ENCODE measurements around the gene ZNF496. TPM values are rescaled to one million over a fixed set of nuclear protein-coding genes. Genes with fewer than 3 reads are reported as not detected.

Gene ZNF496
- total and polyA plus RNA-seq, 9 of the 15 experiments (the other 6 are each of a cell fraction or from before 2014, with no cell fraction given) = 4.3 to 54.0 (median 31.3) TPM

DNA sequence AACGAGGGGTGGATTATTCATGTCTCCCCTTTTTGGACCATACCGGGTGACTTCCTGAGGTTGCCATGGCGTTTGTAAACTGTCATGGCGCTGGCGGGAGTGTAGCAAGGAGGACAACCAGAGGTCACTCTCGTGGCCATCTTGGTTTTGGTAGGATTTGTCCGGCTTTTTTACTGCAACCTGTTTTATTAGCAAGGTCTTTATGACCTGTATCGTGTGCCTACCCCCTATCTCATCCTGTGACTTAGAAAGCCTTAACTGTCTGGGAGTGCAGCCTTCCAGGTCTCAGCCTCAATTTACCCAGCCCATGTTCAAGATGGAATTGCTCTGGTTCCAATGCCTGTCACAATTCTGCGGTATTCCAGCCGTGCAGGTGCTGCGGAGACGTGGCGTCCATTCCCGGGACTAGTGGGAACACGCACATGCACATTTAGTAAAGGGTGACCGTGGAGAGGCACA, 40.2 kb upstream of the ZNF496 start (continued):
- TF ChIP-seq, protein P1, sequence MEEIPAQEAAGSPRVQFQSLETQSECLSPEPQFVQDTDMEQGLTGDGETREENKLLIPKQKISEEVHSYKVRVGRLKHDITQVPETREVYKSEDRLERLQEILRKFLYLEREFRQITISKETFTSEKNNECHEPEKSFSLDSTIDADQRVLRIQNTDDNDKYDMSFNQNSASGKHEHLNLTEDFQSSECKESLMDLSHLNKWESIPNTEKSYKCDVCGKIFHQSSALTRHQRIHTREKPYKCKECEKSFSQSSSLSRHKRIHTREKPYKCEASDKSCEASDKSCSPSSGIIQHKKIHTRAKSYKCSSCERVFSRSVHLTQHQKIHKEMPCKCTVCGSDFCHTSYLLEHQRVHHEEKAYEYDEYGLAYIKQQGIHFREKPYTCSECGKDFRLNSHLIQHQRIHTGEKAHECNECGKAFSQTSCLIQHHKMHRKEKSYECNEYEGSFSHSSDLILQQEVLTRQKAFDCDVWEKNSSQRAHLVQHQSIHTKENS (CRISPR knock-in tag; IDR thresholded peaks at IDR 0.05) = no peak
- TF ChIP-seq, protein P2, sequence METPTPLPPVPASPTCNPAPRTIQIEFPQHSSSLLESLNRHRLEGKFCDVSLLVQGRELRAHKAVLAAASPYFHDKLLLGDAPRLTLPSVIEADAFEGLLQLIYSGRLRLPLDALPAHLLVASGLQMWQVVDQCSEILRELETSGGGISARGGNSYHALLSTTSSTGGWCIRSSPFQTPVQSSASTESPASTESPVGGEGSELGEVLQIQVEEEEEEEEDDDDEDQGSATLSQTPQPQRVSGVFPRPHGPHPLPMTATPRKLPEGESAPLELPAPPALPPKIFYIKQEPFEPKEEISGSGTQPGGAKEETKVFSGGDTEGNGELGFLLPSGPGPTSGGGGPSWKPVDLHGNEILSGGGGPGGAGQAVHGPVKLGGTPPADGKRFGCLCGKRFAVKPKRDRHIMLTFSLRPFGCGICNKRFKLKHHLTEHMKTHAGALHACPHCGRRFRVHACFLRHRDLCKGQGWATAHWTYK (CRISPR knock-in tag; IDR thresholded peaks at IDR 0.05) = no peak
- TF ChIP-seq ZC3H8 (IDR thresholded peaks at IDR 0.05) (no peak), HNRNPL (IDR thresholded peaks at IDR 0.05; ENCODE audit: low read depth, low read length) (no peak), CHD2 (IDR thresholded peaks at IDR 0.05; ENCODE audit: low read depth, low read length) (no peak), ELF2 (CRISPR knock-in tag; IDR thresholded peaks at IDR 0.05) (no peak), ZNF239 (CRISPR knock-in tag; IDR thresholded peaks at IDR 0.05) (no peak), PTRF (tag; IDR thresholded peaks at IDR 0.05) (0 out of 2 replicates have a peak, but pooled peaks have one; percentile 40), KLF10 (CRISPR knock-in tag; IDR thresholded peaks at IDR 0.05) (no peak), ZC3H11A (IDR thresholded peaks at IDR 0.05; ENCODE audit: low read depth, low read length) (no peak), ZNF224 (CRISPR knock-in tag; IDR thresholded peaks at IDR 0.05) (no peak), NR2C1 (IDR thresholded peaks at IDR 0.05) (no peak), NR2C1 (tag; IDR thresholded peaks at IDR 0.05) (peak; percentile 46; the same call in 1 of the 2 replicates), ETS2 (tag; IDR thresholded peaks at IDR 0.05; ENCODE audit: borderline replicate concordance, poor library complexity, severe bottlenecking) (no peak), ZNF589 (CRISPR knock-in tag; IDR thresholded peaks at IDR 0.05; ENCODE audit: low read depth) (peak; percentile 72; the same call in 1 of the 2 replicates), TAF15 (IDR thresholded peaks at IDR 0.05; ENCODE audit: low read depth, low read length) (no peak), MTA3 (IDR thresholded peaks at IDR 0.05; ENCODE audit: borderline replicate concordance) (no peak), HDAC2 (IDR thresholded peaks at IDR 0.05) (no peak), ZFX (CRISPR knock-in tag; IDR thresholded peaks at IDR 0.05) (no peak)
- TF ChIP-seq, protein P3, sequence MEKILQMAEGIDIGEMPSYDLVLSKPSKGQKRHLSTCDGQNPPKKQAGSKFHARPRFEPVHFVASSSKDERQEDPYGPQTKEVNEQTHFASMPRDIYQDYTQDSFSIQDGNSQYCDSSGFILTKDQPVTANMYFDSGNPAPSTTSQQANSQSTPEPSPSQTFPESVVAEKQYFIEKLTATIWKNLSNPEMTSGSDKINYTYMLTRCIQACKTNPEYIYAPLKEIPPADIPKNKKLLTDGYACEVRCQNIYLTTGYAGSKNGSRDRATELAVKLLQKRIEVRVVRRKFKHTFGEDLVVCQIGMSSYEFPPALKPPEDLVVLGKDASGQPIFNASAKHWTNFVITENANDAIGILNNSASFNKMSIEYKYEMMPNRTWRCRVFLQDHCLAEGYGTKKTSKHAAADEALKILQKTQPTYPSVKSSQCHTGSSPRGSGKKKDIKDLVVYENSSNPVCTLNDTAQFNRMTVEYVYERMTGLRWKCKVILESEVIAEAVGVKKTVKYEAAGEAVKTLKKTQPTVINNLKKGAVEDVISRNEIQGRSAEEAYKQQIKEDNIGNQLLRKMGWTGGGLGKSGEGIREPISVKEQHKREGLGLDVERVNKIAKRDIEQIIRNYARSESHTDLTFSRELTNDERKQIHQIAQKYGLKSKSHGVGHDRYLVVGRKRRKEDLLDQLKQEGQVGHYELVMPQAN (IDR thresholded peaks at IDR 0.05; ENCODE audit: borderline replicate concordance) = no peak
- TF ChIP-seq, protein P4, sequence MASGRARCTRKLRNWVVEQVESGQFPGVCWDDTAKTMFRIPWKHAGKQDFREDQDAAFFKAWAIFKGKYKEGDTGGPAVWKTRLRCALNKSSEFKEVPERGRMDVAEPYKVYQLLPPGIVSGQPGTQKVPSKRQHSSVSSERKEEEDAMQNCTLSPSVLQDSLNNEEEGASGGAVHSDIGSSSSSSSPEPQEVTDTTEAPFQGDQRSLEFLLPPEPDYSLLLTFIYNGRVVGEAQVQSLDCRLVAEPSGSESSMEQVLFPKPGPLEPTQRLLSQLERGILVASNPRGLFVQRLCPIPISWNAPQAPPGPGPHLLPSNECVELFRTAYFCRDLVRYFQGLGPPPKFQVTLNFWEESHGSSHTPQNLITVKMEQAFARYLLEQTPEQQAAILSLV (tag; IDR thresholded peaks at IDR 0.05) = peak; percentile 40; the same call in 1 of the 2 replicates
- TF ChIP-seq, protein P5, sequence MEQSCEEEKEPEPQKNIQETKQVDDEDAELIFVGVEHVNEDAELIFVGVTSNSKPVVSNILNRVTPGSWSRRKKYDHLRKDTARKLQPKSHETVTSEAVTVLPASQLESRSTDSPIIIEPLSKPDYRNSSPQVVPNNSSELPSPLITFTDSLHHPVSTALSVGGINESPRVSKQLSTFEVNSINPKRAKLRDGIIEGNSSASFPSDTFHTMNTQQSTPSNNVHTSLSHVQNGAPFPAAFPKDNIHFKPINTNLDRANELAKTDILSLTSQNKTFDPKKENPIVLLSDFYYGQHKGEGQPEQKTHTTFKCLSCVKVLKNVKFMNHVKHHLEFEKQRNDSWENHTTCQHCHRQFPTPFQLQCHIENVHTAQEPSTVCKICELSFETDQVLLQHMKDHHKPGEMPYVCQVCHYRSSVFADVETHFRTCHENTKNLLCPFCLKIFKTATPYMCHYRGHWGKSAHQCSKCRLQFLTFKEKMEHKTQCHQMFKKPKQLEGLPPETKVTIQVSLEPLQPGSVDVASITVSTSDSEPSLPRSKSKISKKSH (CRISPR knock-in tag; IDR thresholded peaks at IDR 0.05) = no peak
